Mucosa of stomach (tissue), 1 donor: ENCODE measurements around the gene F3.

Experiments
- H3K27me3 ChIP-seq: one replicate; pipeline ENCODE4 v1.7.0; 2013; ENCODE audit warnings: mild to moderate bottlenecking, low read length; ENCODE audit not compliant: control insufficient read depth, insufficient read depth
- H3K36me3 ChIP-seq: one replicate; pipeline ENCODE4 v1.7.0; 2013; ENCODE audit warnings: low read length; ENCODE audit not compliant: control insufficient read depth, insufficient read depth
- H3K4me1 ChIP-seq: one replicate; pipeline ENCODE4 v1.7.0; 2013; ENCODE audit warnings: mild to moderate bottlenecking, low read length; ENCODE audit not compliant: control insufficient read depth, insufficient read depth
- H3K4me3 ChIP-seq: one replicate; pipeline ENCODE4 v1.7.0; 2013; ENCODE audit warnings: low read length
- H3K9ac ChIP-seq: one replicate; pipeline ENCODE4 v1.7.0; 2013; ENCODE audit warnings: mild to moderate bottlenecking, low read length, moderate library complexity
- H3K9me3 ChIP-seq: one replicate; pipeline ENCODE4 v1.7.0; 2013; ENCODE audit warnings: mild to moderate bottlenecking, low read length, moderate library complexity; ENCODE audit not compliant: control insufficient read depth
- donor health status: Pancreatic carcinoma.

The F3 gene

GRCh38 chr1:94550800-94551241 is 9.3 kb upstream of the F3 start:
- no peak overlapping the region for H3K4me3 ChIP-seq
- H3K27me3 ChIP-seq, result no peaks in the 10 kb centered on the region
- H3K4me1 ChIP-seq, result peaks cover 39% of the 10 kb centered on the region
- no peaks in the 10 kb centered on the region for H3K9me3 ChIP-seq
- no peak overlapping the region for H3K9ac ChIP-seq
- no peaks in the 10 kb centered on the region for H3K36me3 ChIP-seq

- no peak overlapping the region for H3K9ac ChIP-seq
- peaks cover 39% of the 10 kb centered on the region for H3K4me1 ChIP-seq
- H3K9me3 ChIP-seq, result no peaks in the 10 kb centered on the region
- no peaks in the 10 kb centered on the region for H3K27me3 ChIP-seq
- H3K36me3 ChIP-seq, result no peaks in the 10 kb centered on the region
- H3K4me3 ChIP-seq, result no peak overlapping the region
Measured at GRCh38 chr1:94550396-94550795, 8.8 kb upstream of the F3 start.

- no peak overlapping the region for H3K4me3 ChIP-seq
- no peaks in the 10 kb centered on the region for H3K36me3 ChIP-seq
- H3K9me3 ChIP-seq, result no peaks in the 10 kb centered on the region
- no peaks in the 10 kb centered on the region for H3K27me3 ChIP-seq
- H3K9ac ChIP-seq, result no peak overlapping the region
- peaks cover 39% of the 10 kb centered on the region for H3K4me1 ChIP-seq
Measured at GRCh38 chr1:94549706-94550105, 8.1 kb upstream of the F3 start.

GRCh38 chr1:94544706-94545490 is 3.3 kb upstream of the F3 start:
- Histone ChIP-seq H3K9me3 (no peaks in the 10 kb centered on the region), H3K4me1 (peaks cover 20% of the 10 kb centered on the region), H3K4me3 (no peak overlapping the region), H3K36me3 (no peaks in the 10 kb centered on the region), H3K9ac (no peak overlapping the region), H3K27me3 (no peaks in the 10 kb centered on the region)

GRCh38 chr1:94543893-94544635 is 2.5 kb upstream of the F3 start:
- Histone ChIP-seq H3K9ac (no peak overlapping the region), H3K27me3 (no peaks in the 10 kb centered on the region), H3K4me3 (no peak overlapping the region), H3K36me3 (no peaks in the 10 kb centered on the region), H3K4me1 (peaks cover 13% of the 10 kb centered on the region), H3K9me3 (no peaks in the 10 kb centered on the region)

- no peaks in the 10 kb centered on the region for H3K27me3 ChIP-seq
- no peaks in the 10 kb centered on the region for H3K36me3 ChIP-seq
- no peak overlapping the region for H3K4me3 ChIP-seq
- H3K4me1 ChIP-seq, result peaks cover 21% of the 10 kb centered on the region
- H3K9me3 ChIP-seq, result no peaks in the 10 kb centered on the region
- no peak overlapping the region for H3K9ac ChIP-seq
Measured at GRCh38 chr1:94543001-94543400, 1.4 kb upstream of the F3 start.

- peak overlapping the region; percentile 83 for H3K4me3 ChIP-seq
- H3K4me1 ChIP-seq, result peaks cover 26% of the 10 kb centered on the region
- H3K9ac ChIP-seq, result peak overlapping the region; percentile 95
- H3K27me3 ChIP-seq, result no peaks in the 10 kb centered on the region
- no peaks in the 10 kb centered on the region for H3K36me3 ChIP-seq
- no peaks in the 10 kb centered on the region for H3K9me3 ChIP-seq
Measured at GRCh38 chr1:94542088-94542870, 720 bp upstream of the F3 start.

GRCh38 chr1:94540440-94541245 is 916 bp downstream of the F3 start:
- Histone ChIP-seq H3K4me1 (peaks cover 28% of the 10 kb centered on the region), H3K9me3 (no peaks in the 10 kb centered on the region), H3K9ac (peak overlapping the region; percentile 82), H3K36me3 (no peaks in the 10 kb centered on the region), H3K4me3 (peak overlapping the region; percentile 86), H3K27me3 (no peaks in the 10 kb centered on the region)

GRCh38 chr1:94539496-94539895 is 2.1 kb downstream of the F3 start:
- Histone ChIP-seq H3K4me3 (no peak overlapping the region), H3K9me3 (no peaks in the 10 kb centered on the region), H3K4me1 (peaks cover 28% of the 10 kb centered on the region), H3K27me3 (no peaks in the 10 kb centered on the region), H3K36me3 (no peaks in the 10 kb centered on the region), H3K9ac (no peak overlapping the region)

GRCh38 chr1:94538243-94538827 is 3.2 kb downstream of the F3 start:
- Histone ChIP-seq H3K36me3 (no peaks in the 10 kb centered on the region), H3K9ac (peak overlapping the region; percentile 37), H3K4me3 (no peak overlapping the region), H3K9me3 (no peaks in the 10 kb centered on the region), H3K27me3 (no peaks in the 10 kb centered on the region), H3K4me1 (peaks cover 22% of the 10 kb centered on the region)

- Histone ChIP-seq H3K27me3 (no peaks in the 10 kb centered on the region), H3K4me1 (peaks cover 16% of the 10 kb centered on the region), H3K4me3 (no peak overlapping the region), H3K36me3 (no peaks in the 10 kb centered on the region), H3K9ac (no peak overlapping the region), H3K9me3 (no peaks in the 10 kb centered on the region)
Measured at GRCh38 chr1:94537254-94537653, 4.3 kb downstream of the F3 start.
